ENCODE results near the gene LUC7L2.

The LUC7L2 gene

GRCh38 chr7:139358541-139359365 is 941 bp upstream of the LUC7L2 start:
- H2AFZ ChIP-seq (ENCODE audit: low read depth): peak overlapping the region; percentile 66
- no peak overlapping the region for H3K4me3 ChIP-seq (IDR thresholded peaks at IDR 0.05; ENCODE audit: insufficient read depth, low read depth, low read length)
- peaks cover 18% of the 10 kb centered on the region for H4K20me1 ChIP-seq (ENCODE audit: insufficient read depth)
- peak overlapping the region; percentile 94 for H3K9ac ChIP-seq
- H3K79me2 ChIP-seq (ENCODE audit: insufficient read depth, low read depth): peaks cover 45% of the 10 kb centered on the region
- peak overlapping the region; percentile 49 for H3K4me2 ChIP-seq
- H3K36me3 ChIP-seq (ENCODE audit: insufficient read depth): no peaks in the 10 kb centered on the region
- 0 out of 2 replicates have a peak, but pooled peaks have one; percentile 3 for TF ChIP-seq CTCF (conservative IDR thresholded peaks at IDR 0.05; ENCODE audit: low read depth, low read length)
- peak overlapping the region; percentile 96 for H3K27ac ChIP-seq
- H3K4me1 ChIP-seq (ENCODE audit: low read depth, poor library complexity, severe bottlenecking): peaks cover 44% of the 10 kb centered on the region
- no peaks in the 10 kb centered on the region for H3K27me3 ChIP-seq (ENCODE audit: insufficient read depth, low read depth)

- H3K4me3 ChIP-seq (IDR thresholded peaks at IDR 0.05; ENCODE audit: insufficient read depth, low read depth, low read length): peak overlapping the region; percentile 36
- H3K4me2 ChIP-seq: peak overlapping the region; percentile 96
- peaks cover 23% of the 10 kb centered on the region for H4K20me1 ChIP-seq (ENCODE audit: insufficient read depth)
- no peak for TF ChIP-seq CTCF (conservative IDR thresholded peaks at IDR 0.05; ENCODE audit: low read depth, low read length)
- H3K27me3 ChIP-seq (ENCODE audit: insufficient read depth, low read depth): no peaks in the 10 kb centered on the region
- H3K79me2 ChIP-seq (ENCODE audit: insufficient read depth, low read depth): peaks cover 61% of the 10 kb centered on the region
- no peaks in the 10 kb centered on the region; the same call in 1 of the 2 replicates for H3K36me3 ChIP-seq (ENCODE audit: insufficient read depth)
- H2AFZ ChIP-seq (ENCODE audit: low read depth): peak overlapping the region; percentile 5; the same call in 1 of the 2 replicates
- peak overlapping the region; percentile 94 for H3K9ac ChIP-seq
- peaks cover 56% of the 10 kb centered on the region for H3K4me1 ChIP-seq (ENCODE audit: low read depth, poor library complexity, severe bottlenecking)
- peak overlapping the region; percentile 96 for H3K27ac ChIP-seq
These were observed 685 bp downstream of the LUC7L2 start for GRCh38 chr7:139360210-139360947.

- Histone ChIP-seq H3K36me3 (ENCODE audit: insufficient read depth) (no peaks in the 10 kb centered on the region; the same call in 1 of the 2 replicates), H3K27me3 (ENCODE audit: insufficient read depth, low read depth) (no peaks in the 10 kb centered on the region), H3K79me2 (ENCODE audit: insufficient read depth, low read depth) (peaks cover 67% of the 10 kb centered on the region), H3K4me1 (ENCODE audit: low read depth, poor library complexity, severe bottlenecking) (peaks cover 56% of the 10 kb centered on the region), H2AFZ (ENCODE audit: low read depth) (peak overlapping the region; percentile 5; the same call in 1 of the 2 replicates), H3K4me3 (IDR thresholded peaks at IDR 0.05; ENCODE audit: insufficient read depth, low read depth, low read length) (peak overlapping the region; percentile 36), H3K4me2 (peak overlapping the region; percentile 96), H4K20me1 (ENCODE audit: insufficient read depth) (peaks cover 29% of the 10 kb centered on the region), H3K9ac (peak overlapping the region; percentile 94), H3K27ac (peak overlapping the region; percentile 96)
- TF ChIP-seq CTCF (conservative IDR thresholded peaks at IDR 0.05; ENCODE audit: low read depth, low read length): no peak
These were observed 1.2 kb downstream of the LUC7L2 start for GRCh38 chr7:139360948-139361307.

- no peak overlapping the region for H3K4me3 ChIP-seq (IDR thresholded peaks at IDR 0.05; ENCODE audit: insufficient read depth, low read depth, low read length)
- TF ChIP-seq CTCF (conservative IDR thresholded peaks at IDR 0.05; ENCODE audit: low read depth, low read length): no peak
- peak overlapping the region; percentile 96 for H3K4me2 ChIP-seq
- no peaks in the 10 kb centered on the region for H3K27me3 ChIP-seq (ENCODE audit: insufficient read depth, low read depth)
- H3K9ac ChIP-seq: peak overlapping the region; percentile 94
- H3K4me1 ChIP-seq (ENCODE audit: low read depth, poor library complexity, severe bottlenecking): peaks cover 56% of the 10 kb centered on the region
- peaks cover 29% of the 10 kb centered on the region for H4K20me1 ChIP-seq (ENCODE audit: insufficient read depth)
- H2AFZ ChIP-seq (ENCODE audit: low read depth): no peak overlapping the region
- peaks cover 72% of the 10 kb centered on the region for H3K79me2 ChIP-seq (ENCODE audit: insufficient read depth, low read depth)
- H3K27ac ChIP-seq: peak overlapping the region; percentile 96
- H3K36me3 ChIP-seq (ENCODE audit: insufficient read depth): no peaks in the 10 kb centered on the region; the same call in 1 of the 2 replicates
These were observed 1.8 kb downstream of the LUC7L2 start for GRCh38 chr7:139361523-139361922.

Measured in KMS-11 (cell line).